GM18507 (cell line): ENCODE measurements around the gene ENDOU.

Experiments
- DNase-seq: peaks from one replicate; pipeline ENCODE4 v3.0.0; 2011; ENCODE audit warnings: low read depth; ENCODE audit not compliant: insufficient read length; ENCODE audit errors: extremely low spot score
- FAIRE-seq: peaks from 2 replicates; lab custom pipeline; 2011; peaks lifted over from hg19 to GRCh38; lab: Jason Lieb, UNC

Gene ENDOU, protein sequence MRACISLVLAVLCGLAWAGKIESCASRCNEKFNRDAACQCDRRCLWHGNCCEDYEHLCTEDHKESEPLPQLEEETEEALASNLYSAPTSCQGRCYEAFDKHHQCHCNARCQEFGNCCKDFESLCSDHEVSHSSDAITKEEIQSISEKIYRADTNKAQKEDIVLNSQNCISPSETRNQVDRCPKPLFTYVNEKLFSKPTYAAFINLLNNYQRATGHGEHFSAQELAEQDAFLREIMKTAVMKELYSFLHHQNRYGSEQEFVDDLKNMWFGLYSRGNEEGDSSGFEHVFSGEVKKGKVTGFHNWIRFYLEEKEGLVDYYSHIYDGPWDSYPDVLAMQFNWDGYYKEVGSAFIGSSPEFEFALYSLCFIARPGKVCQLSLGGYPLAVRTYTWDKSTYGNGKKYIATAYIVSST

DNA sequence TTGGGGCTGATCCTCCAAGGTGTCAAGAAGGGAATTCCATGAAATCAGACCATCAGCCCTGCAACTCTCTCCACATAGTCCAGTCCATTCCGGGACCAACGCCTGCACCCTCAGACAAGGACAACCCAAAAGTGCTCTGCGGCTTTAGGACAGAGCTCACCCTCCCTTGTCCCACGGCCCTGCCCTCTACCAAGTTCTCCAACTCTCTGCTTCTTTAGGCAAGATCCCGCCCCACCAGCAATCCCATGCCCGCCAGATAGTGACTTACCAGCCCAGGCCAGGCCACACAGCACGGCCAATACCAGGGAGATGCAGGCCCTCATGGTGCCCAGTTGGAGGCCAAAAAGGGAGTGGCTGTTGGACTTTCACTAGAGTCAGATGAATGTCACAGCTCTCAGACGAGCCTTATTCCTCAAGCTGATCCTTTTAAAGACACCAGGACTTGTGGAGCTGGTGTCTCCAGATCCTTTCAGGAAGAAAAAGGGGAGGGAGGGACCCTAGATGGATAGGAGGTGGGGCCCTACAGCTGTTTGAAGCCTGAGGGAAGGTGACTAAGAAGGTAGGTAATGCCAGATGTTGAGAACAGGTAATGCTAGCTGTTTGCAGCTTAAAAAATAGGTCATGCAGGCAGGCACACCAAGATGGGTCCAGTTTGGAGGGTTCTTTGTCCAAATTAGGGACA, at the start of gene ENDOU:
ENDOU (minus strand) TSS at position 400 of the 682 bp plus-strand sequence; CDS start at position 323, 77 bp downstream.
- DNase-seq = no peak
- FAIRE-seq = no peak

GRCh38 chr12:47774663-47775062, 49.4 kb upstream of the ENDOU start:
- FAIRE-seq (no peak), DNase-seq (no peak)

DNA sequence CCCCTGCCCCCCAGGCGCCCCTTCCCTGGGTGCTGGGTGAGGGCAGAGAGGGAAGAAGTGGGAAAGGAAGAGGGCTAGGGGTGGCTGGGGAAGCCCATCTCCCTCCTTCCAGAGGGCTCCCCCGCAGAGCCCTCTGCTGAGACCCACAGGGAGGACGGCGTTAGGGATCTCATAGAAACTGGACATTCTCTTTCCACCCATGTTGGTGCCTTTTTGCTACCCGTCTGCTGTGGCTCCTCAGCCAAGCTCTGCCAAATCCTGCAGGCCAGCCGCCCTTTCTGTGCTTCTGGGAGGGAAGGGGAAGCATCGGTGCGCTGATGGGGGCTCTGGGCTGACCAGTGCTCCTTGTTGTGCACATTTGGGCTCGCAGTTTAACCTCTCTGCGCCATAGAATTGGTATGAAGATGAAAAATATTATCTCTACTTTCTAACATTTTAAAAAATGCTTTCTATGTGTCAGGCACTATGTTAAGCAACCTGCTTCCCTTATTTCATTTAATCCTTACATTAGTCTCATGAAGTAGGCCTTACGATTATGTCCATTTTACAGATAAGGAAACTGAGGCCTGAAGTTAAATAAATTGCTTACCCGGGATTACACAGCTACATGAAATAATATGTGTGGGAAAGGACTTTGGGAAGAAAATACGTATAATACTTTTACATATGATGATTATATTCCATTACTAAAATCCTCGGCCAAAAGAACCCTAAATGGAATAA, 48.7 kb upstream of the ENDOU start:
- FAIRE-seq = no peak
- no peak for DNase-seq

DNA sequence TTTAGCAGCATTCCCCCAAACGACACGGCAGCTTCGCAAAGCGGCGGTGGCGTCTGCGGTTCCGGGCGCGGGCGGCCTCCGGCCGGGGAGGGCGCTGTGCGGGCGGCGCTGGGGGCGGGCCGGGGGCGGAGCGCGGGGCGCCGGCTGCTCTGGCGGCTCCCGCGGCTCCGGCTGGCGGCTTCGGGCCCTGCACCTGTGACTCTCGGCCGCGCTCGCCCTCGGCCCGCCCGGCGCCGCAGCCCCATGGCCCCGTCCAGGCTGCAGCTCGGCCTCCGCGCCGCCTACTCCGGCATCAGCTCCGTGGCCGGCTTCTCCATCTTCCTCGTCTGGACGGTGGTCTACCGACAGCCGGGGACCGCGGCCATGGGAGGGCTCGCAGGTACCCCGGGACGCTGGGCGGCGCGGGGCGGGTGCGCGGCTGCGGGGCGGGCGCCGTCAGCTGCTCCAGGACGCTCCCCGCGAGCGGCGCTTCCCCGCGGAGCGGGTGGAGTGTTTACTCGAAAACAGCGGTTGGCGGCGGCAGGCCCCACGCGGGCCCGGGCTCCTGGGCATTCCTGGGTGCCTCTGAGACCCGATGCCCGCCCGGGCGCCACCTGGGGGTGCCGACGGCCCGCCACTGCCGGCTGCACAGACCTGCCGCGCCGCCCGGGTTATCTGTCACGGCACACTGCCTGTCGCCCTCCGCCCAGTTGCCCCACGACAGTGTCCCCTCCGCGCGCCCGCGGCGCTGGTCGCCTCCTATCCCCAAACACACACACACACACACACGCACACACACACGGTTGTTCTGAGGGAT, 48.0 kb upstream of the ENDOU start, which contains the start of gene SLC48A1:
SLC48A1 (plus strand) TSS at position 177 of the 796 bp plus-strand sequence; CDS start at position 244, 67 bp downstream.
- DNase-seq (peak; percentile 77), FAIRE-seq (no peak)

DNA sequence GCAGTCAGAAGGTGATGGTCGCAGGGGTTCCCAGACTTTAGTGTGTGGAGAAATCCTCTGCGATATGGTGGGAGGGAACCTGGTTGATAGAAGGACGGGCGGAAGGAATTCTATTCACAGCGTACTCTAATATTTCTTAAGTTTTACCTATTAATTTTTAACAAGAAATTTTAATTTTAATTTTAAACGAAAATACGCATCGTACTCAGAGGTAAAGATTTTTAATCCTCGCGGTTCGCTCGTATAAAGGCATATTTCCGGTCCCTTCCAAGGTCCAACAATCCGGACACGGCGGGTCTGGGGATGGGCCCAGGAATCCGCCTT, 47.4 kb upstream of the ENDOU start:
- FAIRE-seq (no peak), DNase-seq (no peak)

- DNase-seq (no peak), FAIRE-seq (no peak)
Measured at GRCh38 chr12:47772094-47772660, 46.9 kb upstream of the ENDOU start.

DNA sequence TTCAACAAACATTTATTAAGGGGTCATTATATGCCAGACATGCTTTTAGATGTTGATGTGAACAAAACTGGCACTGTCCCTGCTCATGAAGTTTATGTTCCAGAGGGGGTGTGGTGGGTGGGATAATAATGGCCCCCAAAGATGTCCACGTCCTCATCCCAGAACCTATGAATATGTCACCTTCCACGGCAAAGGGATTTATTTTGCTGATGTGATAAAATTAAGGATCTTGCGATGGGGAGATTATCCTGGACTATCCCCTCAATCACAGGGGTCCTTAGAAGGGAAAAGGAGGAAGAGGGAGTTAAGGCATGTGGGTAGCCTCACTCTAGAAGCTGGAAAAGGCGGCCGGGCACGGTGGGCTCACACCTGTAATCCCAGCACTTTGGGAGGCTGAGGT, 46.0 kb upstream of the ENDOU start:
- DNase-seq = no peak
- no peak for FAIRE-seq

- FAIRE-seq (no peak), DNase-seq (no peak)
Measured at GRCh38 chr12:47770086-47770726, 44.9 kb upstream of the ENDOU start.

GRCh38 chr12:47769234-47770085, 44.2 kb upstream of the ENDOU start:
- DNase-seq (no peak), FAIRE-seq (no peak)

- FAIRE-seq = no peak
- no peak for DNase-seq
Measured at GRCh38 chr12:47768323-47768811, 43.1 kb upstream of the ENDOU start.

- DNase-seq = no peak
- FAIRE-seq = peak; percentile 79
Measured at GRCh38 chr12:47767216-47767724, 42.0 kb upstream of the ENDOU start.

- FAIRE-seq (no peak), DNase-seq (no peak)
Measured at GRCh38 chr12:47766502-47767215, 41.4 kb upstream of the ENDOU start.

DNA sequence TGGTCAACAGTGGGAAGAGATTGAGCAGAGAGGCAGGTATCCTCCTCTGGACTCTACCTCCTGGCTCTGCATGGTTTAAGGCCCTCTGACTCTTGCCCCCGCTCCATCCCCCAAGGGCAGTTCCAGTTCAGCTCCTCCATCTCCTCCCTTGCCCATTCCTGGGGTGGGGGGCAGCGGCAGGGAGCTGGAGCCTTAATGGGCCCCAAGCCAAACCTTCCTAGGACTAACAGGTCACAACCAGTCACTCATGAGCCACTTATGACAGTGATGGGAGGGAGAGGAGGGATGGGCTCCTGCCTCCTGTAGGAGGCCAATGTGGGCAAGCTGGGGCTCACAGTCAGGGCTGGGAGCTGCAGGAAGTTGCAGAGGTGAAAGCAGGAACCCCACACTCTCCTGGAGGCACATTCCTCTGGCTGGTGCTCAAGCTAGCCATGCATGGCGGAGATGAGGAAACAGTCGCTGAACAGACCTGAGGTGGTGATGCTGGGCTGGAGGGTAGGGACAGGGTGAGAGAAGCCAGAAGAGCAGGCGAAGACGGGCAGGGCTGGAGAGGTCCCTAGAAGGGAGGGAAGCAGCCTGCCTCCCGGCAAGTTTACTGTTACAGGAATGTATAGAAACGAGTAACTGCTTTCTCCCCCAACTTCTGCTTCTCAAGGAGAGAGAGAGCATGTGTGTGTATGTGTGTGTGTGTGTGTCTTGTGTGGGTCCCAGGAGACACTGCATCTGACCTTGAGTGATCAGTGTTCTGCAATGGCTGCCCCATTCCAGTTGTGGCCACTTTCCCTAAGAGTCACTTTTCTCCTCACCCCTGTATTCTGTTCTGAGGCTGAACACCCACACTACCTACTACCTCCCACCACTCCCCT, 38.4 kb upstream of the ENDOU start:
- FAIRE-seq (no peak), DNase-seq (no peak)

- FAIRE-seq (no peak), DNase-seq (no peak)
Measured at GRCh38 chr12:47762850-47763465, 37.7 kb upstream of the ENDOU start.

DNA sequence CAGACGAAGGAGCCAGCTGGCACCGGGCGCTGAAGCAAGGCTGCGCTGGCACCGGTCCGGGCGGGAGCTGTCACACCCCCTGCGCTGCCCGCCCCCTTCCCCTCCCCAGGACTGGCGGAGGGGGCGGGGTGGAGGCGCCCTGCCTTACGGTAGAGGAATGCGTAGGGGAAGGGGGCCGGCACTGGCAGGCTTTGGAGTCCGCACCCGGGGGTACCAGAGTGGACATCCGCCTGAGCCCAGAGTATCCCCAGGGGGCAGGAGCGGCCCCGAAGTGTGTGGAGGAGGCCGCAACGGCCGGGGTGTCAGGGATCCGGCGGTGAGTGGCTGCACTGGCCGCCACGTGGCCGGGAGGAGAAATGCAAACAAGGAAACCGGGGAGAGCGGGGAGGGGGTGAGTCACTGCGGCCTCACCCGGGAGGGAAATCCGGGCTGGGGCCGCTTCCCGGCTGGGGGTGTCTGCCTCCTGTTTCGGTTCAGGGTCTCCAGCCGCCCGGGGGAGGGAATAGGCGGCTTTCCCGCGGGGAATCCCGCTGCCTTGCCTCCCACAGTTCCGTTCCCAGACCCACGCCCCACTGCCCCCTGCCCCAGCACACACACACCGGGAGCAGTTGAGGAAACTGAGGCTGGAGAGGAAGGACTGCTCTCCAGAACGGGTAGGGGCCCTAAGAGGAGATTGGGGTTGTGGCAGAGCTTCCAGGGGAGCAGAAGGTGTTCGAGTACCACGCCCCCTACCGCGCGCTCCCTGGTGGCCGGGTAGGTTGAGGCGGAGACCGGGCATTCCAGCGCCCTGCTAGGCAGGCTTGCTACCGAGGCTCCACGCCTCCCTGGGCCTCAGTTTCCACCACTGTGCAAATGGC, 33.8 kb upstream of the ENDOU start, which contains the start of gene RAPGEF3:
RAPGEF3 (minus strand) TSS at position 47 of the 857 bp plus-strand sequence. CDS start 324 bp downstream, outside the sequence.
- DNase-seq (peak; percentile 65), FAIRE-seq (peak; percentile 5)
